GM12874 (cell line): ENCODE data around the gene DAPP1.

Experiments
- CTCF ChIP-seq: IDR thresholded peaks from 2 replicates; pipeline ENCODE4 v1.5.1; 2011; ENCODE audit warnings: low read depth, mild to moderate bottlenecking, control low read depth, low read length, moderate library complexity; ENCODE audit not compliant: insufficient read depth

DAPP1 gene

GRCh38 chr4:99825272-99825671 is 8.6 kb downstream of the DAPP1 start:
- TF ChIP-seq CTCF, result no peak

DNA sequence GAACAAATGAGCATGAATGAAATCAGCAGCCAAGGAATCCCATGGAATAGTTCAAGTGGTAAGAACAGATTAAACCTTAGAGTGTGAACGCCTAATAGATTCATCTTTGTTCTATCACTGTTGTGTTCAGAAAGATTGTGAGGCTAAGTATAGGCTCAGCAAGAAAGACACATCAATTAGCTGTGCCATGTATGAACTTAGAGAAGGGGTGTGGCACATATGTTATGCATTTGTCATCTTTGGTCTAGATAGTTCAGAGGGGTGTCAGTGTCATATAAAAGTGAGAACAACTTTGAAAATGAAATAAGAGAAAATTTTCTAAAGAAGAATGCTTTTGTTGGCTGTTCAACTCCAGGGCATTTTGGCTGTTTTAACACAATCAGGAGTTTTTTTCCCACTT is 9.4 kb downstream of the DAPP1 start:
- TF ChIP-seq CTCF, result no peak

DNA sequence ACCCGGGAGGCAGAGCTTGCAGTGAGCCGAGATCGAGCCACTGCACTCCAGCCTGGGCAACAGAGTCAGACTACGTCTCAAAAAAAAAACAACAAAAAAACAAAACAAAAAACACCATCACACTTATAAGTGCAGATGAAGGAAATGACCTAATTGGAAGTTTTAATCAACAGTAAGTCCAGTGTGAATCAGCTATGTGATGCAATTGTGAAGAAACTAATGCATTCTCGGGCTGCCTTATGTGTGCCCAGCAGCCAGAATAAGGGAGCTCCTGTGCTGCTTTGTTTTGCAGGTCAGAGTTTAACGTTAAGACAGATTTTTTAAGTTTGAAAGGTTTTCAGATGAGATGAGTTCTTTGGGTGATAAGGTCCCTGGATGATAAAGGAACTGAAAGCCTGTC is 10.8 kb downstream of the DAPP1 start:
- TF ChIP-seq CTCF, result no peak

GRCh38 chr4:99827857-99828256 is 11.2 kb downstream of the DAPP1 start:
- TF ChIP-seq CTCF, result no peak

DNA sequence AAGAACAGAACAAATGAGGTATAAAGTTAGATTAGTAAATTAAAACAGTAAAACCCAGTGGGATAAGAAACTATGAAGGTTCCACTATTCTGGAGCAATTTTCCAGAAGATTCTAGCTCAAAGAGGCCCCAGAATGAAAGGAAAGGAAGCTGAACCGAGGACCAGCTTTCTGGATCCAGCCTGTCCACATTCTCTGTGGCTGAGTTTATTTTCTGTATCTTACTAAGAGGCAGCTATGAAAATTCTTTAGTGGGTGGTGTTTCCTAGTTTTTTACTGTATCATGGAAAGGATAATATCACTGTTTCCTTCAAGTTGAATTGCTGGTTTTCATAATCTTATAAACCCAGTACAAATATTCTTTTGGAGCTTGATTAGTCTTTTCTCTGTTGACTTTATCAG is 11.8 kb downstream of the DAPP1 start:
- no peak for TF ChIP-seq CTCF

DNA sequence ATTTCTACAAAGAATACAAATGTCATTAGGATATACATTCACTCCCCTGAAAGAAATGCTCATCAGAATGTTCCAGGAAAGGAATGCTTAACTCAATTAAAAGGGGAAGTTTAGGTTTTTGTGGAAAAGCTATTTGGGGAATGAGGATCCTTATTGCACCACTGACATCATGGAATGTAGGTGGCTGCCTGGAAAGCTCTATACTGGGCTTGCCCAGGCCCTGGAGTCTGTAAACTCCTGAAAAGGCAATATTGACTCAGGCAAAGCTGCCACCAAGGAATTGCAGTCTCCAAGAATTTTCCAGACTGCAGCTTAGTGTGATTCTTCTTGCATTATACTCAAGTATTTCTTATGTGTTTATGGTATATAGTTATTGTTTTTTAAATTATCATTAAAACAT is 15.7 kb downstream of the DAPP1 start:
- TF ChIP-seq CTCF, result no peak

DNA sequence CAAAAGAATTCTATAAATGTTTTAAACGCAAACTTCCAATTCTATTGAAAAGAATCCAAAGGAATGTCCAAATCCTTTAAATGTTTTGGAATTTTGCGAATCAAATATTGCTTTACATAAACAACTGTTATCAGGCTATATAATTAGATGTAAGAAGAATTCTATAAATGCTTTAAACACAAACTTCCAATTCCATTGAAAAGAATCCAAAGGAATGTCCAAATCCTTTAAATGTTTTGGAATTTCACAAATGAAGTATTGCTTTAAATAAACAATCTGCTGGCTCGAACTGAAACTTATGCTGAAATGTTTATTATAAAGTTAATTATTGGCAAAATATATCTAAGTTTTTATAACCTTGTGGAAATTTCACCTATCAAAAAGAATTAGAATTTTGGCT is 16.1 kb downstream of the DAPP1 start:
- TF ChIP-seq CTCF, result no peak

GRCh38 chr4:99833756-99834155 is 17.1 kb downstream of the DAPP1 start:
- TF ChIP-seq CTCF, result no peak
